SJSA1 (cell line): ENCODE measurements around the gene BUB1B. TPM values are rescaled to one million over a fixed set of nuclear protein-coding genes. Genes with fewer than 3 reads are reported as not detected.
"Not testable (repeated sequence)": the region's sequence is repeated elsewhere in the genome, so short reads cannot be mapped to it uniquely, and the experiment has no call there.

Experiments
- DNase-seq, 2 experiments: peaks; one replicate each; pipeline ENCODE4 v3.0.0-alpha.2; 2015 to 2020; ENCODE audit warnings: low spot score in 2 of 2, low read depth in 1 of 2
- H3K27ac ChIP-seq: fragments of 250-450 bp; sonication (Bioruptor Pico); 2 replicates; pipeline ENCODE4 v1.5.1; 2020; ENCODE audit warnings: mild to moderate bottlenecking, moderate library complexity
- H3K27me3 ChIP-seq: fragments of 250-450 bp; sonication (Bioruptor Pico); replicated peaks from 2 replicates; pipeline ENCODE4 v1.5.1; 2020; ENCODE audit warnings: mild to moderate bottlenecking, moderate library complexity
- H3K36me3 ChIP-seq: fragments of 250-450 bp; sonication (Bioruptor Pico); 2 replicates; pipeline ENCODE4 v1.5.1; 2020; ENCODE audit warnings: mild to moderate bottlenecking
- H3K4me1 ChIP-seq: fragments of 250-450 bp; sonication (Bioruptor Pico); replicated peaks from 2 replicates; pipeline ENCODE4 v1.6.1; 2021; ENCODE audit warnings: mild to moderate bottlenecking
- H3K4me3 ChIP-seq: fragments of 250-450 bp; sonication (Bioruptor Pico); 2 replicates; pipeline ENCODE4 v1.5.1; 2020; ENCODE audit warnings: mild to moderate bottlenecking
- H3K9me3 ChIP-seq: fragments of 250-450 bp; sonication (Bioruptor Pico); replicated peaks from 2 replicates; pipeline ENCODE4 v1.5.1; 2020; ENCODE audit warnings: mild to moderate bottlenecking
- total RNA-seq: library from RNA; depleted of rRNA; stranded (reverse); fragments of >200 nt; shearing (Covaris generic); gene quantifications from 2 replicates; pipeline ENCODE4 v1.2.3, GENCODE V29; 2014

Gene BUB1B
- total RNA-seq, 1 experiment from 2014 or later, result 91.0 TPM

DNA sequence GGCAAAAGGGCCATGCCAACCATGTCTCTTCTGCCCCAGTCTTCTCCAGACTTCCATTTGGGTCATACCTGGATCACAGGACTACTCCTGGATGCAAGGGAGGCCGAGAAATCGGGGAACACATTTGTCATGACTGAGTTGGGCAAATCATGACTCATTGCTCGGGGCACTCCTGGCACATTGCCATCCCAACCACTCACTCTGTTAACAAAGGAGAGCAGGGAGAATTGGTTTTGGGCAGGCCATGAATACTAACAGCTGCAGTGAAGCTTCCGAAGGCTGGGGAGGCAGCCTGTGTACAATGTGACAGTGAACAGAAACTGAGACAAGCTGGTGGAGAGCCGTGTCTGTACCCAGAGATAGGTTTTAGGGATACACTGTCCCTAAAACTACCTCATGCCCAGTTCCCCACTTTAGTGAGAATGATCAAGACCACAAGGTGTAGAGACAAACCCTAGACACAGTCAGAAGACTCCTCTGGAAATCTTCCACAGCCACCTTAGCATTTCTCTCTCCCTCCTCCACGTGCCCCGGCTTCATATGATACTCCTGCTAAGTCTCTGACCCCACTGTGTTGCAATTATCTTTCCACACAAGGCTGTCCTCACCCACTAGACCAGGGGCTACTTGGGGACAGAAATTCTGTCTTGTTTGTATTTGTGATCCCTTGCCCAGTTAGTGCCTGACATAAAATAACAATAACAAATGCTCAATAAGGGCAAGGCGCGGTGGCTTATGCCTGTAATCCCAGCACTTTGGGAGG lies 10.5 kb upstream of the BUB1B start:
- peaks cover 23% of the 10 kb centered on the region for H3K4me1 ChIP-seq
- no peaks in the 10 kb centered on the region for H3K9me3 ChIP-seq
- no peak overlapping the region for H3K27ac ChIP-seq
- H3K4me3 ChIP-seq, result no peak overlapping the region
- no peaks in the 10 kb centered on the region for H3K36me3 ChIP-seq
- no peaks in the 10 kb centered on the region for H3K27me3 ChIP-seq
- DNase-seq, result peak; percentile 72 to 87

- H3K27me3 ChIP-seq, result no peaks in the 10 kb centered on the region
- H3K4me1 ChIP-seq, result peaks cover 15% of the 10 kb centered on the region
- H3K27ac ChIP-seq, result no peak overlapping the region
- no peak for DNase-seq
- H3K9me3 ChIP-seq, result no peaks in the 10 kb centered on the region
- H3K4me3 ChIP-seq, result no peak overlapping the region
- H3K36me3 ChIP-seq, result no peaks in the 10 kb centered on the region
Measured at GRCh38 chr15:40151499-40151898, 9.4 kb upstream of the BUB1B start.

DNA sequence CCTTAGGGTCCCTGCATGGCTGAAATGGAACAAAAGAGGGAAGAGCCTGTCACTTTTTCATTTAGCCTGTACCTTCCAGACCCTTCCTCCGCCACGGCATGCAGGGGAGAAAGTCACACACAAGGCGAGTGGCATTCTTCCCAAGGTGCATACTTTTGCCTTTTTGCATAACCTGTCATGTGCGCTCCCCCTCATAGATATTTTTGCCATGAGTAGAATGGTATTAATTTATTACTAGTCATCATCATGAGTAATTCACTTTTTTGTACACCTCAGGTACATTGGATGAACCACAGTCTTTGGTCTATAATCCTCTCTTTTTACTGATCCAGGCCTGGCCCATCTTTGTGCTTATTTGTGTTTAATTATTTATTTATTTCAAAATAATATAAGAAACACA lies 8.9 kb upstream of the BUB1B start:
- H3K4me3 ChIP-seq, result no peak overlapping the region
- no peaks in the 10 kb centered on the region for H3K9me3 ChIP-seq
- H3K27me3 ChIP-seq, result no peaks in the 10 kb centered on the region
- no peak overlapping the region for H3K27ac ChIP-seq
- no peaks in the 10 kb centered on the region for H3K36me3 ChIP-seq
- H3K4me1 ChIP-seq, result peaks cover 15% of the 10 kb centered on the region
- DNase-seq, result no peak

GRCh38 chr15:40154821-40155220 lies 6.0 kb upstream of the BUB1B start:
- not testable (repeated sequence) for H3K9me3 ChIP-seq, H3K36me3 ChIP-seq, H3K27ac ChIP-seq, H3K27me3 ChIP-seq, DNase-seq, H3K4me3 ChIP-seq
- H3K4me1 ChIP-seq, result peaks cover 13% of the 10 kb centered on the region

DNA sequence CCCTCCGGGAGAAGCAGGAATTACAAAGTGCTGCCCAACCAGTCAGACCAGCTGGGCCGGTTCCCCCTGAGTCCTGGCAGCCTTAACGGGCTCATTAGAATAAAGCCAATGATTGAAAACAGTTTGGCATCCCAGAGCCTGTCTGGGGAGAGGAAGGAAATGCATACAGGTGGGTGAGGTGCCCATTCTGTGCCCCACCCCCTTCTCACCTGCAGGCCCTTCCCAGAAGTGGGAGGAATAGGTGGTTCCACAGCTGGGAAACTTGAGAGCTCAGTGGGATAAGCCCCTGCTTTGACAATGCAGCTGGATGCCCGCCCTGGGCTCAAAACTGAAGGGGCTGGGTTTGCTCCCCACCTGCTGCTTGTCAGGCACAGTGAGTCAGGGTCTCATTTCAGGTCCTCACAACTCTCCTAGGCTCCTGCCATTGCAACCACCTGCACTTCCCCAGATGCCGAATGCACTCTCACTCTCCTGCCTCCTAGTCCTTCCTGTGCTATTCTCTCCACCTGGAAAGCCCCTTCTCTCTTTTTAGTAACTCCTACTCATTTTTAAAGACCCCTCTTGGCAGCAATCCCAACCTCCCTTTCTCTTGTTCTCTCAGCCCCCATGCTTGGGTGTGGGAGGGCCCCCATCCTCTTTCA lies 5.5 kb upstream of the BUB1B start:
- Histone ChIP-seq H3K9me3 (no peaks in the 10 kb centered on the region), H3K27ac (no peak overlapping the region), H3K4me3 (no peak overlapping the region), H3K27me3 (no peaks in the 10 kb centered on the region), H3K4me1 (peaks cover 9% of the 10 kb centered on the region), H3K36me3 (no peaks in the 10 kb centered on the region)
- no peak for DNase-seq

DNA sequence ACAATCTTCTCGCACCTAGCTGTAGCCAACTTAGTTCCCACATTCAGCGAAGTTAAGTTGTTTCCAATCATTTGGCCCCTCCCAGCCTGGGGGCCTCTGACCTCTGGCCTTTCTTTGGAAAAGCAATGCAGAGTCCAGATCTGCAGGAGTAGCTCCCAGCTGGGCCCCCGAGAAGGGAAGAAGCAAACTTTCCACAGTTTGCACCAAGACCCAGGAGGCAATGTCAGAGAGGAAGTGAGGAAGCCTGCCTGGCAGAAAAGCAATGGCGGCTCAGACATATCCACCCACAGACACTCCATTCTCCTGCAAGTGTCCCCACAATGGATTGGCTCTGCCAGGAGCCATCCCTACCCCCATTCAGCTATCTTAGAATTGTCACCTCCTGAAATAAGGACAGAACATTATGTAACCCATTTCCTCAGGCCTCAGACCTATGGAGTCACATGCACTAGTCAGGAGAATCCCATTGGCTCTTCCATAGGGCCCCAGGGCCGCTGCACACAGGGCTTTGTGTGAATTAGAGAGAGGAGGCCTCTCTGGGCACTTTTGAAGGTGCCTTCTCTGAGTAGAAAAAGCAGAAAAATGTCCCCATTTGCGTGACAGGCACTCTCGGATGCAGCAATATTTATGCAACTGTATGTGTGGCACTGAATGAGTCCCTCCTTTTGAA lies 3.0 kb upstream of the BUB1B start:
- H3K36me3 ChIP-seq, result peaks cover 18% of the 10 kb centered on the region
- no peak for DNase-seq
- no peak overlapping the region for H3K4me3 ChIP-seq
- peaks cover 15% of the 10 kb centered on the region for H3K4me1 ChIP-seq
- H3K27me3 ChIP-seq, result no peaks in the 10 kb centered on the region
- H3K27ac ChIP-seq, result no peak overlapping the region
- no peaks in the 10 kb centered on the region for H3K9me3 ChIP-seq

GRCh38 chr15:40160021-40160420 lies 848 bp upstream of the BUB1B start:
- H3K4me3 ChIP-seq, result no peak overlapping the region
- H3K27ac ChIP-seq, result no peak overlapping the region
- no peaks in the 10 kb centered on the region for H3K27me3 ChIP-seq
- H3K36me3 ChIP-seq, result peaks cover 34% of the 10 kb centered on the region
- H3K9me3 ChIP-seq, result no peaks in the 10 kb centered on the region
- peaks cover 19% of the 10 kb centered on the region for H3K4me1 ChIP-seq
- DNase-seq, result no peak

GRCh38 chr15:40161693-40162391 lies 973 bp downstream of the BUB1B start:
- Histone ChIP-seq H3K27me3 (no peaks in the 10 kb centered on the region), H3K9me3 (no peaks in the 10 kb centered on the region), H3K36me3 (peaks cover 52% of the 10 kb centered on the region), H3K4me3 (peak overlapping the region; percentile 67), H3K27ac (peak overlapping the region; percentile 83), H3K4me1 (peaks cover 19% of the 10 kb centered on the region)
- DNase-seq, result peak in 1 of 2 experiments; percentile 36

DNA sequence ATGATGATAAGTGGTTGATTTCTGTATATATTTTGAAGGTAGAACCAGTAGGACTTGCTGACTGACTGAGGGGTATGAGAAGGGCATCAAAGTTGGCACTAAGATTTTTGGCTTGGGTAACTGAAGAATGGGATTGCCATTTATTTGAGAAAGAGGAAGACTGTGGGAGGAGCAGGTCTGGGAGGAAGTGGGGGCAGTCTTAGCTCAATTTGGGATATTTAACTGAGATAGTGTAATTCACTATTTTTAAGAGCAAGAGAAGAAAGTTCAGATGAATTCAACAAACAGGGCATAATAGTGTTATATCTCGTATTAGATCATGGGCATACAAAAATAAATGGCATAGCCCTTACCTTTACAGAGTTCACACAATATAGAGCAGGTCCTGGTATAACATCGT lies 1.7 kb downstream of the BUB1B start:
- DNase-seq, result no peak
- H3K27ac ChIP-seq, result no peak overlapping the region
- H3K4me3 ChIP-seq, result peak overlapping the region; percentile 67
- no peaks in the 10 kb centered on the region for H3K9me3 ChIP-seq
- no peaks in the 10 kb centered on the region for H3K27me3 ChIP-seq
- H3K4me1 ChIP-seq, result peaks cover 19% of the 10 kb centered on the region
- peaks cover 56% of the 10 kb centered on the region for H3K36me3 ChIP-seq

DNA sequence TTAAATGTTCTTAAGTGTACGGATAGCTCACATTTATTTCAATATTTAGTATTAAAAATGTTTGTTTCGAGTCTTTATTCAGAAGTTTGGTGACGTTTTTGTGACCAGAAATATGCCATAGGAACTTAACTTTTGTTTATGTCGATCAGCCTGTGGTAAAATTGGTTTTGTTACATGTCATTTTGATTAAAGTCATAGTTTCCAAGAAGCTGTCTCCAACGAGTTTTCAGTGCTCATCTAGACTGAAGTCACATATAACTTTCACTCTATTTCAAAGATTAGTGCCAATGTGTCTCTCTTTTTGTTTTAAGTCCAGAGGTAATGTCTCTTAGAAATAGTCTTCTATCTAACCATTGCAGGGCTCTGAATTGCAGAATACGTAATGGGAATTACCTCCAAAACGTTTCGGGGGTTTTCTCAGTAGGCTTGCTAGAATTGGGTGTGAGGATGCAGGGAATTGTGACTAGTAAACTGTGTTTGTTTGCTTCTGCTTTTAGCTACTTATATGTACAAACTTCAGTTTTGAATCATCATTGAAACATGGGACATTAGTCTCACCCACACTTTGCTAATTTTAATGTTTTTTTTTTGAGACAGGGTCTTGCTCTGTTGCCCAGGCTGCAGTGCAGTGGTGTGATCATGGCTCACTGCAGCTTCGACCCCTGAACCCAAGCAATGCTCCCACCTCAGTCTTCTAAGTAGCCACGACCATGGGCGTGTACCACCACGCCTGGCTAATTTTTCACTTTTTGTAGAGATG lies 3.0 kb downstream of the BUB1B start:
- Histone ChIP-seq H3K36me3 (peaks cover 69% of the 10 kb centered on the region), H3K27me3 (no peaks in the 10 kb centered on the region), H3K4me3 (no peak overlapping the region), H3K4me1 (peaks cover 19% of the 10 kb centered on the region), H3K9me3 (no peaks in the 10 kb centered on the region), H3K27ac (no peak overlapping the region)
- DNase-seq, result no peak

DNA sequence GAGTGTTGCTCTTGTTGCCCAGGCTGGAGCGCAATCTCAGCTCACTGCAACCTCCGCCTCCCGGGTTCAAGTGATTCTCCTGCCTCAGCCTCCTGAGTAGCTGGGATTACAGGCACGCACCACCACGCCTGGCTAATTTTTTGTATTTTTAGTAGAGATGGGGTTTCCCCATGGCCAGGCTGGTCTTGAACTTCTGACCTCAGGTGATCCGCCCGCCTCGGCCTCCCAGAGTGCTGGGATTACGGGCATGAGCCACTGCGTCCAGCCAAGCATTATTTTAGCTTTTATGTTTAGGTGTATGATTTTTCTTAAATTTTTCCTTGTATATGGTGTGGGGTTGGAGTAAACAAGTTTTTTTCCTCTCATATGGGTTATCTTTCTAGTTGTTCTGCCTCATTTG lies 6.5 kb downstream of the BUB1B start:
- H3K27ac ChIP-seq, H3K4me1 ChIP-seq, H3K4me3 ChIP-seq, DNase-seq, H3K9me3 ChIP-seq, H3K27me3 ChIP-seq: not testable (repeated sequence)
- peaks cover 87% of the 10 kb centered on the region for H3K36me3 ChIP-seq

DNA sequence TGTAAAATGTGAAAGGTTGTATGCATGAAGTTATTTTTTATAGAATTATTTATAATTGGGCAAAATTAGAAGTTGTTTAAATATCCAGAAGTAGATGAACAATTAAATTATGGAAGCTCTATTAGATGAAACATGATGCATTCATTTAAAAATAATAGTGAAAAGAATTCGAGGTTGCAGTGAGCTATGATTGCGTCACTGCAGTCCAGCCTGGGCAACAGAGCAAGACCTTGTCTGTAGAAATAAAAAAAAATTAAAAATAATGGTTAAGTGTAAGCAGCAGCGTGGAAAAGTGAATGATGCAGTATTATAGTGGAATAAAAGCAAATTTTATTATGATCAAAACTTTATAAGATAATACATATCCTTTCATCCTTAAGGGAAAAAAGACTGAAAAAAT lies 14.3 kb downstream of the BUB1B start:
- Histone ChIP-seq H3K36me3 (peaks cover 65% of the 10 kb centered on the region), H3K27ac (no peak overlapping the region), H3K4me3 (no peak overlapping the region), H3K4me1 (no peaks in the 10 kb centered on the region), H3K27me3 (no peaks in the 10 kb centered on the region), H3K9me3 (no peaks in the 10 kb centered on the region)
- DNase-seq, result no peak

GRCh38 chr15:40182358-40183029 lies 21.6 kb downstream of the BUB1B start:
- peaks cover 67% of the 10 kb centered on the region for H3K36me3 ChIP-seq

More at GRCh38 chr15:40182358-40183029, 21.6 kb downstream of the BUB1B start:
- no peak overlapping the region for H3K27ac ChIP-seq
- H3K4me3 ChIP-seq, result no peak overlapping the region
- H3K27me3 ChIP-seq, result no peaks in the 10 kb centered on the region
- H3K4me1 ChIP-seq, result no peaks in the 10 kb centered on the region
- no peak for DNase-seq
- H3K9me3 ChIP-seq, result no peaks in the 10 kb centered on the region
